C4-2B (cell line): Measurements from ENCODE around the gene DBF4B.

Experiments used
- ZFX ChIP-seq: fragments of 450-650 bp; IDR thresholded peaks from 2 replicates; pipeline ENCODE4 v1.6.1; 2017
- TF ChIP-seq, protein P1 (sequence below): fragments of 450-650 bp; conservative IDR thresholded peaks from 2 replicates; pipeline ENCODE4 v1.5.1; 2017; ENCODE audit warnings: mild to moderate bottlenecking

- TF ChIP-seq, protein P1, sequence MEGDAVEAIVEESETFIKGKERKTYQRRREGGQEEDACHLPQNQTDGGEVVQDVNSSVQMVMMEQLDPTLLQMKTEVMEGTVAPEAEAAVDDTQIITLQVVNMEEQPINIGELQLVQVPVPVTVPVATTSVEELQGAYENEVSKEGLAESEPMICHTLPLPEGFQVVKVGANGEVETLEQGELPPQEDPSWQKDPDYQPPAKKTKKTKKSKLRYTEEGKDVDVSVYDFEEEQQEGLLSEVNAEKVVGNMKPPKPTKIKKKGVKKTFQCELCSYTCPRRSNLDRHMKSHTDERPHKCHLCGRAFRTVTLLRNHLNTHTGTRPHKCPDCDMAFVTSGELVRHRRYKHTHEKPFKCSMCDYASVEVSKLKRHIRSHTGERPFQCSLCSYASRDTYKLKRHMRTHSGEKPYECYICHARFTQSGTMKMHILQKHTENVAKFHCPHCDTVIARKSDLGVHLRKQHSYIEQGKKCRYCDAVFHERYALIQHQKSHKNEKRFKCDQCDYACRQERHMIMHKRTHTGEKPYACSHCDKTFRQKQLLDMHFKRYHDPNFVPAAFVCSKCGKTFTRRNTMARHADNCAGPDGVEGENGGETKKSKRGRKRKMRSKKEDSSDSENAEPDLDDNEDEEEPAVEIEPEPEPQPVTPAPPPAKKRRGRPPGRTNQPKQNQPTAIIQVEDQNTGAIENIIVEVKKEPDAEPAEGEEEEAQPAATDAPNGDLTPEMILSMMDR, result no peak
- TF ChIP-seq ZFX, result no peak
These were observed 85.7 kb downstream of the DBF4B start for GRCh38 chr17:44793885-44794842.
